Activated CD8-positive, alpha-beta memory T cell treated with anti-CD3 and anti-CD28 coated beads, Interleukin-2, amount 50 U/mL, for 24 hours (primary cell): Measurements from ENCODE around the gene IRX2.

ENCODE experiments used
- DNase-seq: peaks from one replicate; pipeline ENCODE4 v3.0.0-alpha.2; 2020; ENCODE audit errors: extremely low read depth

The IRX2 gene

DNA sequence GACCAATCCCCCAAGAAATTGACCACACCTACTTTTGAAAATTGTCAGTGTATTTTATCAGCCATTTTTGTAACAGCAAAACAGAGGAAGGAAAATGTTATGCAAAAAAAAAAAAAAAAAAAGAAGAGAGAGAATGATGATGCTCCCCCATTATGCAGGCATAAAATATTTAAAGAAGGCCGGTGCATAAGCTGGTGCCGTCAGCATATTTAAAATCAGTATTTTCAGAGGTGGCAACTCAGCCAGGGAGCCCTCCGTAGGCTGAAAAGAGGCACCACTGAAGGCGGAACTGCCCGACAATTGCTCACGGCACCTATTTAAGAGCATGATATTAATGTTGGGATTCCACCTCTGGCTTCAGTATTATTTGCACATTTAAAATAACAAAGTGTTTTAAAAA is 33.4 kb downstream of the IRX2 start:
- no peak for DNase-seq

DNA sequence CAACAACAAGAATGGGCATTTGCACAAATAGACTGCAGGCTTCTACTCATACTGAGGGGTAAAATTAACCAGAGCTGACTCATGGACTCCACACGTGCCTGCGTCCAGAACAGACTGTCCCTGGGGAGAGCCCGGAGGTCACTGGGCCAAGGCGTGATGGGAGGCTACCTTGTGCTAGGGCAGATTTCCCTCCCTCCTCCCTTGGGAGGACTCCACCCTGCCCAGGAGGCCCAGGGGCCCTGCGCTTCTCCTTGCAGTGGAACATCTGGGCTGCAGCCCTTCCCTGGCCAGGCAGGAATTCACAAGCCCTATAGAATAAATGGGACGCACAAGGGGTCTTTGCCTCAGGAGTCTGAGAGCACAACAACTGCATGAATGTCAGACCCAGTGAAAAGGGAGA is 35.6 kb downstream of the IRX2 start:
- no peak for DNase-seq

DNA sequence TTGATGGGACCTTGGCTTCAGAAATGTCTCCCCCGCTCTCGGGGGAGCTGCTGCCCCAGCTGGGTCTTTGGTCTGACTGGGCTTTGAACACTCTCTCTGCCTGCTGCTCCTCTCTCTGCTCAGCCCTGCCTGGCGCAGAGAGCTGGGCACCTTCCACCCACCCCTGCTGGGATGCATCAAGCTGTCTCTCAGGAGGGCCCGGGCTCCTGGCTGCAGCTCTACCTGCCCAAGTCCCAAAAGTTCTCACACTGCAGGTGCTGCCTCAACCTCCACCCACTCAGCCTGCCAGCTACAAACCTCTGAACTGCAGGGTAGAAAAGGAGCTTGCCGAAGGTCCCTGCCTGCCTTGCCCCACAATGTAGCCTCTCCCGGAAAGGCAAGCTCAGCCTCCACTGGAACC is 36.7 kb downstream of the IRX2 start:
- no peak for DNase-seq

DNA sequence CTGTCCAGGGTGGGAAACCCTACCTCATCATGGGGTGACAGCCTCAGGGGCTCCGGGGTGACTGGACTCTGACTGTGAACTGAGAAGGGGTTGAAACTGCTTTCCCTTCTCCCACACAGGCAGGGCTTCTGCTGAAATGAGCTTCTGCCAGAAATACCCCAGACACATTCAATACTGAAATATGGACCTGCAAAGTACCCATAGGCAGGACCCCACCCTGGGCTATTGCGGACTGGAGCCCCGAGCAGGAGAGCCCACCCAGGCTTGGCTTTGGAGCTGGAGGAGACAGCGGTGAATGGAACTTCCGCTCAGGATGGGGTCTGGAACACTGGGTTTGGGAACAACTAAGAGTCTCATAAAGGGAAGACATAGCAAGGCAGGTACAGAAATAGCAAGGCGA is 37.5 kb downstream of the IRX2 start:
- no peak for DNase-seq

DNA sequence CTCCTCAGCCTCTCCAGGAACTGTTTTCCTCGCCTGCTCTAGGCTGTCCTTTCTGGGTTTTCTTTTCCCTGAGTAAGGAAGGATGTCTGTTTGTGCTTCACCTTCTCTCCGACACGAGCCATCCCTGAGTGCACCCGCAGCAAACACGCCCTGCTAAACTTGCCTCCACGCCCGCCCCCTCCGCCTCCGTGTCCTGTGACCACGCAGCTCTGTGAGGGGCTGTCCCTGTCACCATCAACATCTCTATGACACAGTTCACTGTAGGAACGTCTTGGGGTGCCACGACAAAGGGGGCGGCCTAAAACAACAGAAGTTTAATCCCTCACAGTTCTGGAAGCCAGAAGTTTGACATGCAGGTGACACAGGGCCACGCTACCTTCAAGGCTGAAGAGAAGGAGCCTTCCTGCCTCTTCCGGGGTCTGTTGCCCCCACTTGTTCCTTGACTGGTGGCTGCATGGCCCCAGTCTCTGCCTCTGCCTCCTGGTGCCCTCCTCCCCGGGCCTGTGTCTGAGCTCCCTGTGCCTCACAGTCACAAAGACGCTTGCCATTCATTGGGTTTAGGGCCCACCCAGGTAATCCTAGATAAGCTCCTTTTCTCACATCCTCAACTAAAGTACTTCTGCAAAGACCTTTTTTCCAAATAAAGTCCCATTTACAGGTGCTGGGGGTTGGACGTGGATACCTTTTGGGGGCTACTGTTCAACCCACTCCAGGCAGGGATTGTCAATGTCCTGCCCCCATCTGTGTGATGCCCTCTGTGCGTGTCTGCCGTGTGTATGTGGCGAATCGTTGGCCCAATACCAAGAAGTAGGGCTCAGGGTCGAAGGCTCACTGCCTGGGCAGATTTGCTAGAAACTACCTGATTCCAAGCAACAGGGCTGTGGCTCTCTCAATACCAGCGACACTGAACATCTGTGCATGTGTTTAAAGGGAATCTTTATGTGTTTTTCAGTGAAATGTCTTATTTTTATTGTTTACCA is 39.7 kb downstream of the IRX2 start:
- DNase-seq, result no peak

DNA sequence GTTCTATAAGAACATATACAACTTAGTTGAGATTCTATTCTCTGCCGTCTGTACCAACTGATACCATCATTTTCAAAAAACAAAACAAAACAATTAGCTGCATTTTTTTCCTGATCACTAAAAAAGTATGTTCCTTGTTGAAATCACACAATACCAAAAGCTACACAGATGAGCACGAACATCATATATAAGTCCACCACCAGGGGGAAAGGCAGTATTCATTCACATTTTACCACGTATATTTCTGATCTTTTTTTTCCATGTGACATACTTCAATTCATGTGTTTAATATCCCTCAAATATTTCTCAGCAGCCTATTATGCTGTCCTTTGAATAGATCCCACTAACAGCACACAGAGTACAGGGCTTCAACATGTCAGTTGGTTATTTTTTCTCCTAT is 40.6 kb downstream of the IRX2 start:
- DNase-seq, result no peak

DNA sequence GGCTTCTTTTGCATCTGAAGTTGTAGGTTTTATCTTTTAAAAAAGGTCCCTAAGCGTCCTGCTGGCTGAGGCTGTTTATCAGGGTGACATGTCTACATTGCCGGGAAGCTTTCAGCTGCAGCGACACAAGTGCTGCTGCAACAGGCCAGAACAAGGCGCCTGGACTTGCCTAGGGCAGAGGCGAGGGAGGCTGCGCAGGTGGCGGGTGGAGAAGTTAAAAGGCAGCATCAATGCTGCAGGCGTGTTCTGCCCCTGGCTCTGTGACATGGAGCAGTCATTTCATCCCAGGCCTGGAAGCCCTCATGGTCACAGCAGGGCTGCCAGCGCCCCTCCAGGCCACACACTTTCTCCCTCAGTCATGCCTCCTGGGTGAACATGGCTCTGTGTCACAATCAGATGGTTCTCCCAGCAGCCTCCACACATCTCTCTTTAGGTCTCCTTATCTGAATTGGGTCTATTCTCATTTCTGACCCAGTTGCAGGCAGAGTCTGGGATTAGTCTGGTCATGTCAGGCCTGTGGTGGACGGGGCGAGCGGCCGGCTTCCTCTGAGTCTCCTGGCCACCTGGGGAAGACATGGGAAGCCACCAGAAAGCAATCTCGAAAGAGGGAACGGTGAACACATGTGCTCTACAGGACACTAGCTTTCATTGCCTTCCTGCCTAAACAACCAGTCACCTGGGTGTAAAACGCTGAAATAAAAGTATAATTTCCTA is 41.3 kb downstream of the IRX2 start:
- DNase-seq, result no peak

DNA sequence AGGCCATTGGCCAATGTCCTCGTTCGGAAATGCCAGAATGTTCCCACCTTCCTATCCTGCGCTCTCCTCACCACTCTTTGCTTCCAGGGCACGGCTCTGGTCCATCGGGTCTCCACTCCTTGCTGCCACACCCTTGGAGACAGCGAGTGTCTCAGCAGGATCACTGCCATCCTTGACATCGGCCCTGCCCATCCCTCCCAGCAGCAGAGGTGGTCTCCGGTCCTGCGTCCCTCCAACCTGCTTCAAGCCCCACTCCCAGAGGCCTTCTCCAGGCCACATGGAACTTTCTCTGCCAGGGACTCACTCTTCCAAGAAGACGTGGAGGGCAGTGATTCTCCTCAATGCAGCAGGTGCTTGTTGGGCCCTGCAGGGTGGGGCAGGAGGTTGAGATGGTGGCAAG is 42.7 kb downstream of the IRX2 start:
- no peak for DNase-seq

DNA sequence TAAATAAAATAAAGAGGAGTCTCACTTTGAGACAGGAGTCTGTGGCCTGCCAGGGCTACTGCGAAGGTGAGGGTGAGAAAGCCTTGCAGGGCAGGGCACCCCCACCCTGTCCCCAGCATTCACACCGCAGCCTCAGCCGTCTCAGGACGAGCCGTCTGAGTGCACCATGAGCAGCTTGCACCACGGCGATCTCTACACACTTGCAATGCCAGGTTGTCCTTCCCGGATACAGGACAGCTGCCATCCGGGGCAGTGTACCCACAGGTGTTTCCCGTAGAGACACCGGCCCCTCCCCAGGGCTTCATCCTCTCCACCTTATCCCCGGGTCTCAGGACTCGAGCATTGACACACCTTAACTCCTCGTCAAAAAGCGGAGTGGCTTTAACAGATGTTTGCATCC is 43.3 kb downstream of the IRX2 start:
- DNase-seq, result no peak

DNA sequence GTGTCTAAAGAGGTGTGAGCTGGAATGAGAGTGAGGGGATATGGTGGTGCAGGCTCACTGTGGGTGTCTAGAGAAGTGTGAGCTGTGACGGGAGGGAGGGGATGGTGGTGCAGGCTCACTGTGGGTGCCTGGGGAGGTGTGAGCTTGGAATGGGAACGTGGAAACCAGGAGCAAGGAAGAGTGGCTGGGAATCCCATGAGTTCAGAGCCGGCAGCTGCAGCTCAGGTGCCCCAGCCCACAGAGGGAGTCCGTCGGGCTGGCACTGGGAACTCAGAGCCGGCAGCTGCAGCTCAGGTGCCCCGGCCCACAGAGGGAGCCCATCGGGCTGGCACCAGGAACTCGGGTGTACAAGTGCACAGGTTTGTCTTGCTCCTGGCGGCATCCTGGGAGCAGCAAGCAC is 45.6 kb downstream of the IRX2 start:
- DNase-seq, result no peak

DNA sequence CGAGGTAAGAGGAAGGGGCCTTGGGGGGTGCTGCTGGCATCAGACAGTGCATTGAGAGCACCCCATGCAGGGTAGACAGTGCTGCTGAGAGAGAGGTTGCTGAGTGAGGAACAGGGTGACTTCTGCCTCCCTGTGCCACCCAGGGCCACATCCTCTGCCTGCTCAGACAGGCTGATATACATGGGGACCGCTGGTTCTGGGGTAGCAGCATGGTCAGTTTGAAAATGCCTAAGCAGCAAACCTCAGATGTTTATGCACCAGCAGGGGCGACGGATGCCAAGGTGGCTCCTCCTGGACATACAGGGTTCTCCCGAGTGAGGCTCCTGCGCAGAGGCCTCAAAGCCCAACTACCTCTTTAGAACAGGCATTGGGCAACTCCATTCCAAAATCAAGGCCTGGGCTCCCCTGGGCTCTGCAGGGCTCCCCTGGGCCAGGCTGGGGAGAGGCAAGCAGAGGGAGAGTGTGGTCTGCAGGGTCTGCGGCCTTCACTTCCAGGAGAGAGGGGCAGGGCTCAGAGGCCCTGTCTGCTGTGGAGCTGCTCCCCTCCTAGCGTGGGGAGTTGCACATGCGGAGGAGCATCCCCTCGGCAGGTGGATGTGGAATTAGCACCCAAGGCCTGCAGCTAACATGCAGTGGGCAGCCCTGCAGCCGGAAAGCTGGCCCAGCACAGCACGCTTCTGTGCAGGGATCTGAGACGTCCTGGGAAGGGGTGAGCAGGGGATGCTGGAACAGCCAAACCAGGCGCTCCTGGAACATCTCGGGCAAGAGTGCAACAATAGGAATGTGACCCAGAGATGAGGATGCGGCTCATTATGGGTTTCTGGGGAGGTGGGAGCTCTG is 46.5 kb downstream of the IRX2 start:
- no peak for DNase-seq

DNA sequence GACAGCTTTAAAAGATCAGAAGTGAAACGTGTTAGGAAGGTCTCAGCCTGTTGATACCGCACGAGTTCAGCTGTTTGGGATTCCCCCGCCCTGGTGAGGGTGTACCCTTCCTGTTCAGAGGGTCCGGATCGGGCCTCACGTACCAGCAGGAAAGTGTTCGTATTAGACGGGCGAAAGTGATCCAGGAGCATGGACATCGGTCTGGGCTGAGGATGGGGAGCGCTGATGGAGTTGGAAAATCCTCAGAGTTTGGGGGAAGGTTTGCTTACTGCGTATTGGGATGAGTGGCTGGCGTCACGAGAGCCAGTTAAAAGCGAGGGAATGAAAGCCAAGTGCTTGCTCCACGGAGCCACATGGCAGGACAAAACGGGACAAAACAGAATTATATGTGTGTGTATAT is 47.4 kb downstream of the IRX2 start:
- DNase-seq, result no peak

DNA sequence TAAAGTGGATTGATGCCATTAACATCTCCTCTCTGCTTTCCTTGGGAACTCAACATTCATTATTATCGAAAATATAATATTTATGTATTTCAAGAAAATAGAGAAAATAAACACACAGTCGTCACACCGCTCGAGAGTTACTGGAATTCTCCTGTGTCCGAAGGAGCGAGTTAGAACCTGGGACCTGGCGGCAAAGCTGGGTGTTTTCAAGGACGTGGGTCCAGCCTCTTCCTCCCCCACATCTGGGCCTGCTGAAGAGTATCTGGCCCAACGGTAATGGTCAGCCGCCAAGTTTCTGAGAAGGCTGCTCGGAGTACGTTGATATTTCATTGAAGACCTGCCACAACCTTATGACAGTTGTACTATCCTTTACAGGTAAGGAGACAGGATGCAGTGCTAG is 47.9 kb downstream of the IRX2 start:
- no peak for DNase-seq

DNA sequence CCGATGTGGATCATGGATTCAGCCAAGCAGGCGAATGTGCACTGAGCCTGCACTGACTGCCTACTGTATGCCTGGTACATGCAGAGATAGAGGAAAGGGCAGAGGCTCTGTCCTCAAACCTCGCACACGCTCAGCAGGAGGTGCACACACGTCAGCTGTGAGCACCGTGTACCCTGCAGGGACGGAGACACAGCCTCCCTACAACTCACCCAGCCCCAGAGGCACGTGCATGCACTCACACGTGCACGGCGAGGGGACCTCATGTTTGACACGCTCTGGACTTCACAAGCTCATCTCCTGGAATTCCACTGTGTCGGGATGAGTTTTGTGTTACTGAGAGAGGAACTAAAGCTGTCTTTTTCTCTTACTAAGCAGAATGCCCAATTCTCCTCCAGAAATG is 48.4 kb downstream of the IRX2 start:
- DNase-seq, result no peak

DNA sequence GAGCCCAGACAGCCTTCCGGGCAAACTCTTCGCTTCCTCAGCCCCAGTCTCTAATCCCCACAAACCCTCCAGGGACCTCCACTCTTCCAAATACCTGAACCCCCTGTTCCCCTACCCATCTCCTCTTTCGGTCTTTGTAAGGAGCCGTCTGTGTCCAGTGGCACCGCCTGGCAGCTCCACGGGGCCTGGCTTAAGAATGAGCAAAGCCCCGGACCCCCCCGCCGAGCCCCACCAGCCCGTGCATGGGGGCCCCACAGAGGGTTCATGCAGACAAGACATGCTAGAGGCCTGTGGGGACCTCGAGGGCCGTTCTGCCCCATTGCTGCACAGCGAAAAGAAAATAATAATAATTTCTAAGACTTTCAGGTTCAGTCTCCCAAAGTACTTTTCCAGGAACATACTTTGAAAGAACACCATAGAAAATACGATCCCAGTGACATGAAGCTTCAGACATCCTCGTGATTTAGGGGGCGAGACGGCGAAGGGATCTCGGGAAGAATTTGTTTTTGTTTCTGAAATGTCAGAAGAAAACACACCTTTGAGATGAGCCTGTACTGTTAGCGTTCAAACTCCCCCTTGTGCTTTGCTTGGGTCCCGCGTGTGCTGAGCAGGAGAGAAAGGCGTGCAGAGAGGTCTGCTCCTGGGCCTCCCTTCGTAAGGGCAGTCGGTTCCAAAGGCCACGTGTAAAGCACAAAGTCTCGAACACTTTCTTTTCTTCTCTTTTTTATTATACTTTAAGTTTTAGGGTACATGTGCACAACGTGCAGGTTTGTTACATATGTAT is 49.2 kb downstream of the IRX2 start:
- DNase-seq, result no peak

DNA sequence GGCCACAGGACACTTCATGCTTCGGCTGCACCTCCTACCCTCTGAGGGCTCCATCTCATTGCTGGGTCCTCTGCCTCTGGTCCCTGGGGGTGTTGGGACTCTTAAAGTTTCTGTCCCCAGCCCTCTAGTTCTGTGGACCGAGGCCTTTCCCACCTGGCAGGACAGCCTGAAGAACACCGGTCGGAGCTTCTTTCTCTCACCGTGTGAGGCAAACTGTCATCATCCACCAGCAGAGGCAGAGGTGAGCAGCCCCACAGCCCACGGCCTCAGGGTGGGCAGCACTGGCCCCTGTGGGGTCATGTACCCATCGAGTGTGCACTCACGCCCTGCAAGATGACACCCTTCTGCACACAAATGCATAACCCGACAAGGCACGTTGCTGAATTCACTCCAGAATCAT is 49.9 kb downstream of the IRX2 start:
- no peak for DNase-seq

DNA sequence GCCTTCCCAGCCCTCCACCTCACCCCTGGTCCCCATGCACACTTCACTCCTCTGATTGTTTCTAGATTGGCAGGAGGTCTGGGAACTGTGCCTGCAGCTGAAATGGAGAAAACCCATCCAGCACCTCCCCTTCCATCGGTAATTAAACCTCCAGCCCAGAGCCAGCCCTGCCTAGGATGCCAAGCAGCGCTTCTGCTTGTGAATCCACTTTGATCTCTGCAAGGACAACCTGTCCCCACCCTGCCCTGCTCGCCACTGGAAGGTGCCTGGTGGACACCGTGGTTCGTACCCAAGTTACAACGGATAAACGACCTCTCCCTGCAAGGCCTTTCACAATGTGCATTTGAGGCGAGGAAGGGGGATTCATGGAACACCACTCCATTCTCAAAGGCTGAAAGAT is 50.6 kb downstream of the IRX2 start:
- DNase-seq, result no peak

DNA sequence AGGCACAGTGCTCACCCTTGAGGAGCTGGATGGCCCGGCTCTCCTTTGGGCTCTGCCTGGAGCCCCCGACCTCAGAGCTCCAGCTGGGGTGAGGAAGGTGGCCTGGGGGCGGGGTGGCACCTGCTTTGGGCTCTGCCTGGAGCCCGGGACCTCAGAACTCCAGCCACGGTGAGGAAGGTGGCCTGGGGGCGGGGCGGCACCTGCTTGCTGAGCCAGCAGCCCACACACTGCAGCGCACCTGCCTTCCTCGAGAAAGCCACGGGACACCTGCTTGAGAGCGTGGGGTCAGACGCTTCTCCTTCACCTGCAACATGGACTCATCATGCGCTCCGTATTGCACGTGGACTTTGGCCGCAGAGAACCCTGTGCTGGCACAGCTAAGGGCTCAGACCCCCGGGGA is 51.8 kb downstream of the IRX2 start:
- DNase-seq, result no peak

DNA sequence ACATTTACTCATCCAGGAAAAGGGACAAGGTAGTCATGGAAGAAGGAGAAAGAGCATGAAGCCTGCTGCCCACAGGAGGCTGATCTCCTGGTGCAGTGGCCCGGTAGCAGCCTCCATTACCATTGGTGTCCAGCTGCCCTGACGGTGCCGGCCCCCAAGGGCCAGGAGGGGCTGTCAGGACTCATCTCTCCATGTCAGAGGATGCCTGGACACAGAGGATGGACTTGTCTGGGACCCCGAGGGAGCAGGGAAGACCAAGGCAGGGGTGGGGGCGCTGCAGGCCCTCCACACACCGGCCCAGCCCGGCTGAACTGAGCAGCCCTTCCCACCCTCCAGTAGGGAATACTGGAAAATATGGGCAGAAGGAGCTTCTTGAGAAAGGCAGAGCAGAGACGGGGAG is 52.2 kb downstream of the IRX2 start:
- no peak for DNase-seq

DNA sequence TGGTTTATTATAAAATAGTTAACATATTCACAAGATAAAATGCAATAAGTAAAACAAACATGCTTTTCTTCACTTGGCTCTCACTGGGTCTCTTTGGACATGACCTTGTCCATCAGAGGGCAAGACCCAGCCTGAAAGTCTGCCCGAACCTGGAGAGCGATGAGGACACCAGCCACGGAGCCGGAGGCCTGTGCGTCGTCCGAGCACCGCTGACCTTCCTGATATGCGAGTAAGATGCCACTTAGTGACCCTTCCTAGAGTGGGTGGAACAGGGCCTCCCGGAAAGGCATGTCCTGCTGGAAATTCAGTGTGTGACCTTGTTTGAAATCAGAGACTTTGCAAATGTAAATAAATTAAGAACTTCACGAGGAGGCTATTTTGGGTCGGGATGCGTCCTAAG is 52.9 kb downstream of the IRX2 start:
- DNase-seq, result no peak

DNA sequence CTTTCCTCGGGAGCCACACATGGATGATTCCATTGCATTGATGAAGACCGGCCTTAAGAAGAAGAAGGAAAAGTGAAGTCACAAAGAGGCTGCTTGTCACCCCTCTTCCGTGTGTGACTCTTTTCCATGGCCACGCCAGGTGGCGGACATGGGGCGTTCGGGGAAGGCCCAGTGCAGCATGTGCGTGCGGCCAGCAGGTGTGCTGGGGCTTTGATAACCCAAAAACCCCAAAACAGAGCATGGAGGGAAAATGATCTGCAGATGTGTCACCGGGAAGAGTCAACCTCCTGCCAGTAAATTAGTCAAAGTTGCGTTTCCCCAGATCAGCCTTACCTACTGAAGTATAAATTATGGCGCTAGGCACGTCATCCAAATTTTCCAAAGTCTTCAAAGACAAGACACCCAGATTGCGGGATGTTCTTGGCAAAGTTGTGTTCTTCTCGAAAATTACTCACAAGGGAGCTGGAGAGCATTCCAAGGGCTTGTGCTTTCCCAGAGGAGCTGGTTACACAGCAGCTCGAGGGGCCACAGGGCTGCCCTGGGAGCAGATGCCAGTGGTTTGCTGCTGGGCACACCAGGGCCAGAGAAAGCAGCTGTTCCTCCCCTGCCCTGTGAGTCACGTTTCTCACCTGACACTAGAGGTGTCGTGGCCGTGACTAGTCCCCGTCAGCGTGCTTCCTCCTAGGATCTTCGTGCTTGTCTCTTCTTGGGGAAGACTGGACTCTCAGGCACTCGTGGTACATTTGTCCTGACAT is 53.9 kb downstream of the IRX2 start:
- DNase-seq, result no peak
